Osteoblast (primary cell): ENCODE results near the gene PIEZO1. TPM values are rescaled to one million over a fixed set of nuclear protein-coding genes. Genes with fewer than 3 reads are reported as not detected.
A peak's percentile ranks its signal among the peaks of the same experiment; 100 is the strongest.

Experiments used
- DNase-seq: peaks from one replicate; pipeline ENCODE4 v3.0.0; 2011; ENCODE audit warnings: low spot score, mixed read lengths; ENCODE audit not compliant: insufficient read length; ENCODE audit errors: missing footprints
- H2AFZ ChIP-seq: 2 replicates; pipeline ENCODE4 v1.6.0; 2011; ENCODE audit warnings: mild to moderate bottlenecking, low read length
- H3K27ac ChIP-seq: 2 replicates; pipeline ENCODE4 v1.5.1; 2011; ENCODE audit warnings: mild to moderate bottlenecking, low read depth, low read length, moderate library complexity
- H3K27me3 ChIP-seq: 2 replicates; pipeline ENCODE4 v1.6.0; 2012; ENCODE audit warnings: mild to moderate bottlenecking, control low read depth, inconsistent platforms, low read length, moderate library complexity; ENCODE audit not compliant: insufficient read depth
- H3K36me3 ChIP-seq: 2 replicates; pipeline ENCODE4 v1.5.1; 2011; ENCODE audit warnings: mild to moderate bottlenecking, low read length, control low read depth, moderate library complexity; ENCODE audit not compliant: insufficient read depth
- H3K4me1 ChIP-seq: 2 replicates; pipeline ENCODE4 v1.5.1; 2011; ENCODE audit warnings: mild to moderate bottlenecking, low read length, control low read depth, moderate library complexity; ENCODE audit not compliant: insufficient read depth
- H3K4me2 ChIP-seq: 2 replicates; pipeline ENCODE4 v1.6.0; 2011; ENCODE audit warnings: mild to moderate bottlenecking, low read length; ENCODE audit not compliant: insufficient read depth
- H3K4me3 ChIP-seq: fragments of 200-600 bp; sonication (generic); 3 replicates; pipeline ENCODE4 v1.5.1; 2012; ENCODE audit warnings: mild to moderate bottlenecking, low read length, inconsistent platforms; ENCODE audit not compliant: insufficient read depth
- H3K79me2 ChIP-seq: 2 replicates; pipeline ENCODE4 v1.6.0; 2012; ENCODE audit warnings: mild to moderate bottlenecking, low read length, control low read depth, inconsistent platforms; ENCODE audit not compliant: insufficient read depth
- H3K9me3 ChIP-seq: 2 replicates; pipeline ENCODE4 v1.5.1; 2011; ENCODE audit warnings: low read depth, low read length, control low read depth
- H4K20me1 ChIP-seq: 2 replicates; pipeline ENCODE4 v1.6.0; 2012; ENCODE audit warnings: mild to moderate bottlenecking, low read length, control low read depth; ENCODE audit not compliant: insufficient read depth
- CTCF ChIP-seq: IDR thresholded peaks from 2 replicates; pipeline ENCODE4 v1.5.1; 2011; ENCODE audit warnings: mild to moderate bottlenecking, low read depth, low read length, moderate library complexity; ENCODE audit errors: extremely low read depth
- total RNA-seq: library from RNA; depleted of rRNA; stranded (reverse); fragments of >200 nt; gene quantifications from 2 replicates; pipeline ENCODE4 v1.2.3, GENCODE V29; 2012

PIEZO1 gene
- total RNA-seq, 1 donor: 207 TPM

- DNase-seq: no peak
- no peaks in the 10 kb centered on the region for H3K4me1 ChIP-seq
- no peaks in the 10 kb centered on the region for H3K27me3 ChIP-seq
- H3K4me2 ChIP-seq: no peak overlapping the region
- H3K4me3 ChIP-seq: no peak overlapping the region
- peaks cover 33% of the 10 kb centered on the region for H4K20me1 ChIP-seq
- H3K27ac ChIP-seq: no peak overlapping the region
- no peak overlapping the region for H2AFZ ChIP-seq
- no peak for TF ChIP-seq CTCF
- no peaks in the 10 kb centered on the region for H3K9me3 ChIP-seq
- peaks cover 43% of the 10 kb centered on the region for H3K36me3 ChIP-seq
- peaks cover 19% of the 10 kb centered on the region for H3K79me2 ChIP-seq
Measured at GRCh38 chr16:88732172-88732960, 52.7 kb downstream of the PIEZO1 start.

GRCh38 chr16:88731699-88732098, 53.3 kb downstream of the PIEZO1 start:
- Histone ChIP-seq H3K9me3 (no peaks in the 10 kb centered on the region), H3K27ac (no peak overlapping the region), H3K4me1 (no peaks in the 10 kb centered on the region), H3K4me2 (no peak overlapping the region), H3K36me3 (peaks cover 50% of the 10 kb centered on the region), H2AFZ (no peak overlapping the region), H3K27me3 (no peaks in the 10 kb centered on the region), H3K4me3 (no peak overlapping the region), H4K20me1 (peaks cover 27% of the 10 kb centered on the region), H3K79me2 (peaks cover 16% of the 10 kb centered on the region)
- DNase-seq: peak; percentile 98
- TF ChIP-seq CTCF: no peak

- Histone ChIP-seq H4K20me1 (peaks cover 22% of the 10 kb centered on the region), H3K4me1 (no peaks in the 10 kb centered on the region), H3K4me2 (no peak overlapping the region), H3K4me3 (no peak overlapping the region), H3K27ac (no peak overlapping the region), H3K79me2 (peaks cover 20% of the 10 kb centered on the region), H2AFZ (no peak overlapping the region), H3K27me3 (no peaks in the 10 kb centered on the region), H3K36me3 (peaks cover 51% of the 10 kb centered on the region), H3K9me3 (no peaks in the 10 kb centered on the region)
- TF ChIP-seq CTCF: no peak
- DNase-seq: no peak
Measured at GRCh38 chr16:88730632-88731607, 54.1 kb downstream of the PIEZO1 start.

- no peak for DNase-seq
- Histone ChIP-seq H3K4me1 (no peaks in the 10 kb centered on the region), H2AFZ (no peak overlapping the region), H3K4me3 (no peak overlapping the region), H3K9me3 (no peaks in the 10 kb centered on the region), H3K27ac (no peak overlapping the region), H3K79me2 (peaks cover 20% of the 10 kb centered on the region), H3K4me2 (no peak overlapping the region), H3K36me3 (peaks cover 60% of the 10 kb centered on the region), H4K20me1 (peaks cover 12% of the 10 kb centered on the region), H3K27me3 (no peaks in the 10 kb centered on the region)
- TF ChIP-seq CTCF: no peak
Measured at GRCh38 chr16:88727871-88728270, 57.1 kb downstream of the PIEZO1 start.
